GM04504 (cell line): Measurements from ENCODE around the gene LY6G5C.

Experiments
- DNase-seq: peaks from one replicate; pipeline ENCODE4 v3.0.0-alpha.2; 2012; ENCODE audit warnings: low read depth

LY6G5C gene

DNA sequence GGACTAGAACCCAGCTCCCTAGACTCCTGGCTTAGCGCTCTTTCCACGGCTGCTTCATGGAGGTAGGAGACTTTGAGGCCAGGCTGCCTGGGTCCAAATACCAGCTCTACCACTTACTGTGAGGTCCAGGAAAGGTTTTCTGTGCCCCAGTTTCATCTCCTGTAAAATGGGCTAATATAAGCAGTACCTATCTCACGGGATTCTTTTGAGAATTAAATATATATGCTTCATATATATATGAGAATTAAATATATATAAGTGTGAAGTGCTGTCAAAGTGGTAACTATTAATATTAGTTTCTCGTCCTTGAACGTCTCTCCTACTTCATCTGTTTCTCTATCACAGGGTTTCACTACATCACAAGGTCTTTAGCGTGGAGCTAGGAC, 10.2 kb upstream of the LY6G5C start:
- DNase-seq: no peak

DNA sequence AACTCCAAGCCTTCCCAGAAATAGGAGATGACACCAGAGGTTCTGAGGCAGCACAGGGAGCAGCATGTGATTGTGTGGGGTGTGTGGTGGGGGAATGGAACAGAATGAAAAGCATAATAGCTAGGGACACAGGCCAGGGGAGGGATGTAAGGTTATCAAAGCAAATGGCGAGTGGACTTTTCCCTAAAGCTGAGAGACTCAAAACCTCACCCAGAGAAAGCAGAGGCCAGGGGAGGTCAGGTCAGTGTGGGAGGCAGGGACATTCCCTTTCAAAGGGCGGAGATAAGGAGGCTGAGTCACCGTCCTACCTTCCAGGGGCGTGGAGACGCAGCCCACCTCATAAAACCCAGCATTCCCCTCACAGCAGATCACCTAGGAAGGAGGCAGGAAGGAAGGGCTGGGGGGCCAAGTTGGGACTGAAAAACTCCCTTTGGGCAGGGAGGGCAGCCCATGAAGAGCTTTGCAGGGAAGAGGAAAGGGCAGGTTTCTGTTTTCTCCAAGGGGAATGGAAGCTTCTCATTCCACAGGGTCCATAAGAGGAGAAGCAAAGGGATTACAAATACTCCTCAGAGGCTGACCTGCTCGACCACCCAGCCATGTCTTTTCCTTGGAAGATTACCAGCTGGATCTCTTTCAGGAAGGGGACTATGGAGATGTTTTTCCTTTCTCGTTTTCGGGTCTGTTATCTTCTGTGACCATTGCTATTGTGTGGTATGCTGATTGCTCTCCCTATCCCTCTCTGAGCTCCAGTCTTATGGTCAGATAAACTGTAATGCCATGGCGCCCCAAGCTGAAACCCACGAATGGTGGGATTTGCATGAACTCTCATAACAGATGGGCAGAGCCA, 9.6 kb upstream of the LY6G5C start:
- DNase-seq: no peak

DNA sequence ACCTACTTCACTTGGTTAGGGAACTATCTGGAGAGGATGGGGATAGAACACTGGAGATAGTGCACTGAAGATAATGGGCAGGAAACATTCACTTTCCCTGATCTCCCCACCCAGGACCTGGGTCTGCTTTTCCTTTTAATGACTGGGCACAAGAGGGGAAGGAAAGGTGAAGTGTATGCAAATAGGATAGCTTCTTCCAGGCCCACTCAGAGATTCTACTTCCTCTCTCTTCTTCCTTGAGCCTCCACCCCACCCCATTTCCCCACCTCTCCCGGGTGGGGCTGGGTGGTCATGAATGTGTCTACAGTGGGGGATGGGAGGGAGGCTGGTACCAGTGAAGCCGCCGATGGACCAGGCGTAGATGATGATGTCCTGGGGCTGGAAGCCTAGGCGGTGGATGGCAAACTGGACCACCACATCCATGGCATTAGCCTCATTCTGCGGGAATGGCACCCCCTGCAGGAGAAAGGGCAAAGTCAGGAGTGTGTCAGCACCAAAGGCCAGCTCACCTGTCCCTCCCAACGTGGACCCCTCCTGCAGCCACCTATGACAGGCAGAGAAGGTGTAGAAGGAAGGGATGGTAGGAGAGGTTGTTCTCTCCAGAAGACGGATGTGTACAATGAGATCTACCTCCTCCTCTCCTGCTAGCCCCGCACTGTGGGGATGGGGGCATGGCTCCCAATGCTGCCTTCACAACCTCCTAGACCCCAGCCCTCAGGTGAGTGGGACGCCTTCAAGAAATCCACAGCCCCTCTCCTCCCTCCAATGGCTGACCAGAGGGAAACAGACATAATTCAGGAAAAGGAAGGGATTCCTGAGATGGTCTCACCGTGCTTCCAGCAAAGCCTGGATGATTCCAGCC, 8.6 kb upstream of the LY6G5C start:
- DNase-seq: no peak

DNA sequence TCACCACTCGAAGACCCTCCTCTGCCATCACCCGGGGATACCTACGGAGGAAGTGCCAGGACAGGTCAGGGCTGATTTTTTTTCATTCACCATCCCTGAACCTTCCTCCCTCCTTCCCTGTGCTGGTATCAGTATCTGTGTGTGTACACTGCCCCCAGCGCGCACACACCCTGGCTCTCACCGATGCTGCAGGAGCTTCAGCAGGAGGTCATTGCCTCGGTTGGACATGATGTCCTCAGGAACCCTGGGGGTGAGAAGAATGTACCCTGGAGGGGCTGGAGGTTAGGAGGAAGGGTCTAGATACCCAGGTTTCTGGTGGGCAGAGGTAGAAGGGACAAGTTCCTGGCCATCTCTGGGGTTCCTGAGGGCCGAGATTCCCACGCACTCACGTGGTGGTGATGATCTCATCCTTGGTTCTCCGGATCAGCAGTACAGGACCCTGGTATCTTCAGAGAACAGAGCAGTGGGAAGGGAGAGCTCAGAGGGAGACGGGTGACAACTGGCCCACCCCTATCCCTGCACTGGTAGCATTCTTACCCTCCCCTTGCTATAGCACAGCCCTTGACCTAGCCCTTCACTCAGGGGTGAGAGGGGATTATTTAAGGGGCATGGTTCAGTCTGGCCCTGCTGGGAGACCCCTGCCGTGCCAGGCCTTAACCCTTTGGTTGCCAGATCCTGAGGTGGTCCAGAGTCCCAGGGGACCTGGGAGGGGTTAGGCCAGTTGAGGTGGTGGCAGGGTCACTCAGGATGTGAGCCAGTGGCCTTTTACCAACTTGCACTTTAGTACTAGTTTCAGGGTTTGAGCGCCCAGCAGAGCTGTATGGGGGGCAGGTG, 7.2 kb upstream of the LY6G5C start:
- DNase-seq: no peak

DNA sequence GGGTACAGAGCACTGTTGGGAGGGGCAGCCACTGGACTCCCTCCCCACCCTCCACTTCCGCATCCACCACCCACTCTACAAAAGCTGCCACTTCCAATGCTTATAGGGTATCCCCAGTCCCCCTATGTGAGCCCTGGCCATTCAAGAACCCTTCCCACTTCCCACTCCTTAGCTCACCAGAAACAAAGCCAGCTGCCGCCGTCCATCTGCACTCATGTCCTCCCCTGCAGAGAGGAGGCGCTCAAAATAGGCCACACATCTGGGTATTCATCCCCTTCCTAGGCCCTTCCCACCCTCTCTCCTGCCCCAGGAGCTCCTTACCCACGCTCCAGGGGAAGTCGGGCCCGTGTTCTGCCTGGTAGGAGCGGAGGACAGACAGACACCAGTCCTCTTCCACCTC, 6.5 kb upstream of the LY6G5C start:
- no peak for DNase-seq

DNA sequence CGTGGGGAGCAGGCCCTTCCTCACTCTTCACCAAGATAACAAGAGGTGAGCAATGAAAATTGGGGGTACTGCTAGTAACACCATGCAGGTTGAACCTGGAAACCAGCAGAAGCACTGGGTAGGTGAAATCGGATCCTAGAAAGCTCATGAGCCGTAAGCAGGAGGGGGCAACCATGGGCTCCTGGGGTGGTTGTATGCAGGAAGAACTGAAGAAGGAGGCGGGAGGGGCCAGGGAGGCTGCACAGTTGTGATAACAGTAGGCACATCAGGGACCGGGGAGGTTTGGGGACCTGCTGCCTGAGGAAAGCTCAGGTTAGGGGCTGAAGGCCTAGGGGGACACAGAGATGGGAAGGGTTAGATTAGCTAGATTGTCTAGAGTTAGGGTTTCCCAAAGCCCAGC, 5.6 kb upstream of the LY6G5C start:
- DNase-seq: no peak

DNA sequence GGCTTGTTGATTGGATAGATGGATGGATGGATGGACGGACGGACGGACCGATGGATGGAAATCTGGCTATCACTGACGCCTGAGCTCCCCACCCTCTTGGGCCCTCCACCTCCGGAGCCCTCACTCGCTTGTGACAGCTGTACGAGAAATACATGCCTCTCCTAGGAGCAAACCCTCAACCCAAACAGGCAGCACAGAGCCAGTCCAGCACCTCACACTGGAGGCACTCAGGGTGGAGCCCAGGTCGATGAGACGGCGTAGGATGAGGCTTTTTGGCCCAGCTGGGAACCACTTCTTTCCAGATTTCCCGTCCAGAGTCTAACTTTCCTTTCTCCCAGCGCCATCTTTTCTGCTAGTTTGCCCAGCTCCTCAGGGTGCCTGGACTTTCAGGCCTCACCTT, 2.7 kb upstream of the LY6G5C start:
- DNase-seq: no peak

DNA sequence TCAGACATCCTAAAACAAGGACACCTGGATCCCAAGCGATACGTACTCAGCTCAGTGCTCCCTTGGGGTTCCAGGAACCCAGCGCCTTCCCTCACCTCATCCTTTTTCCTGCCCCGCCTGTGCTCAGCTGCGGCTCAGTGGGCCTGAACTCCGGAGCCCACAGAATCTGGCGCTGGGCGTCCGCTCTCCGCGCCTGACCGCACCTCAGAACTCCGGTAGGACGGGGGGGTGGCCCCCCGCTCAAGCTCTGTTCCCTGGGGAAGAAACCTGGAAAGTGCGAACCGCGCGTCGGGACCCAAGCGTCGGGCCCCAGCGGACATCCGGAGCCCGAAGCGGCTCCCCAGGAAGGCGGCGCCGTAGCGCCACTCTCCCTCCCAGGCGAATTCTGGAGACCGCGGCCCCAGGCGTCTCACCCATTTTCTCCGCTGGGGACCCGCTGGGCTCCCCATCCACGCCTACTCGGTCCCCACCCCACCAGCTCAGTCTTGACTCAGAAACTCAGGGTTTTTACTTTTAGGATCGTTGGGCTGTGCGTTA, 336 bp upstream of the LY6G5C start:
- DNase-seq: no peak

DNA sequence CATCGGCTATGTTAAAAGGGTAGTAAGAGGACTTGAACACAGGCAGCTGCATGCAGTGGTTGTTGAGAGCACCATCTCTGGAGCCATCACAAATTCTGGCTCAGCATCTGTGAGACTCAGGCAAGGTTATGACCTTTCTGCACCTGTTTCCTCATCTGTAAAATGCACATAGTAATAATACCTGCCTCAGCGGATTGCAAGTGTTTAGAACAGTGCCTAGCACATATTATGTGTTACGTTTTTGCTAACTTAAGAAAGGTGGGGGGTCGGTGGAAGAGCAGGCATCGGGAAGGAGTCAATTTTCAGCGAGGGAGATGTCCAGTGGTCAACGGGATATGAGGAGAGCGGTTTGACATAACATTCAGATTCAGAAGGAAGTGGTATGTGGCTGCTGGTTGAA, 2.9 kb downstream of the LY6G5C start:
- no peak for DNase-seq

DNA sequence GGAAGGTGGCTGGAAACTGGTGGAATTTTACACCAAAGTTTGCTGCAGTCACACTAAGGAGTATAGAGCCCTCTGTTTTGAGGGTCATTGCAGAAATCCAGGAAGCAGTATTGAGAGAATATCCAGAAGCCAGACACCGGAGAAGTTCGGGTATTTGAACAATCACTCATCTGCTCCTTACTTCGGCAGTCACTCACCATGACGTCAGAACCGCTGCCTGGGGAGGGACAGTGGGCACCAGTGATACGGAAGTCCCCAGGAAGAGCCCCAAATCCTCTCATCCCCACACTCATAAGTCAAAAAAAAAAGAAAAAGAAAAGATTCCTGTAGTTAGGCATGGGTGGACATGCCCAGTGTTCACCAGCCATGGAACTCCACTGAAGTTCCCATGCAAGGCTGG, 4.0 kb downstream of the LY6G5C start:
- DNase-seq: no peak

DNA sequence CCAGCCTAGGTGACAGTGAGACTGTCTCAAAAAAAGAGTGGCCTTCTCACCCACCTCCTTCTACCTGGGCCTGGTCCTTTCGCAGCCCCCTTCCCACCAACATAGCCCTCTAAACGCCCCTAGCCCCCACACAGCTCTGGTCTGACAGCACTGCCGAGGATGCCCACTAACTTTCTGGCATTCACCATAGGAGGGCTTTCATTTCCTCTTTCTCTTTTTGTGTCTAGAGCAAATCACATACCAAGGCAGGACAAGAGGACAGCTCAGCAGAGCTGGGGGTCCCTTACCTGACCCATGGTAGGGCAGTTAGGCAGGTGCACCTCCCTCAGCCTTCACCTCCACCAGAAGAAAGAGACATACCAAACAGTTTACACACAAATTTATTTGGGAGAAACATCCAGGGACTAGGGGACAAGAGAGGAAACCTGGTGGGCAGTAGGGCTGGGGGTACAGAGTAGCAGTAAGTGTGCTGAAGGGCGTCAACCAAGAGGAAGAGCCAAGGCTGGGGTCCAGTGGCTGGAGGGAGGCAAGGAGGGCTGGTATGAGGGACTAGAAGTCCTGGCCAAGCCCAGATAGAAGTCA, 4.5 kb downstream of the LY6G5C start:
- no peak for DNase-seq

DNA sequence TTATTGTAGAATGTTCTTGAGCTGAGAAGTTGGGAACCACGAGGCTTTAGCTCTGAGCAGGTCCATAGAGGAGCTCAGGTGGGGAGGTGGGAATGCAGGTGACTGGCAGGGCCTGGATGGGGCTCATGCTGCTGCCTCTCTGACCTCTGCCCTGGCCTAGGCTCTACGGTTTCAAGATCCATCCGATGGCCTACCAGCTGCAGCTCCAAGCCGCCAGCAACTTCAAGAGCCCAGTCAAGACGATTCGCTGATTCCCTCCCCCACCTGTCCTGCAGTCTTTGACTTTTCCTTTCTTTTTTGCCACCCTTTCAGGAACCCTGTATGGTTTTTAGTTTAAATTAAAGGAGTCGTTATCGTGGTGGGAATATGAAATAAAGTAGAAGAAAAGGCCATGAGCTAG, 11.2 kb downstream of the LY6G5C start, which contains the start of gene LY6G5B:
Gene LY6G5B, plus strand, starts transcription at position 301 of the 400 bp plus-strand sequence. CDS start 975 bp downstream, outside the sequence.
- no peak for DNase-seq

DNA sequence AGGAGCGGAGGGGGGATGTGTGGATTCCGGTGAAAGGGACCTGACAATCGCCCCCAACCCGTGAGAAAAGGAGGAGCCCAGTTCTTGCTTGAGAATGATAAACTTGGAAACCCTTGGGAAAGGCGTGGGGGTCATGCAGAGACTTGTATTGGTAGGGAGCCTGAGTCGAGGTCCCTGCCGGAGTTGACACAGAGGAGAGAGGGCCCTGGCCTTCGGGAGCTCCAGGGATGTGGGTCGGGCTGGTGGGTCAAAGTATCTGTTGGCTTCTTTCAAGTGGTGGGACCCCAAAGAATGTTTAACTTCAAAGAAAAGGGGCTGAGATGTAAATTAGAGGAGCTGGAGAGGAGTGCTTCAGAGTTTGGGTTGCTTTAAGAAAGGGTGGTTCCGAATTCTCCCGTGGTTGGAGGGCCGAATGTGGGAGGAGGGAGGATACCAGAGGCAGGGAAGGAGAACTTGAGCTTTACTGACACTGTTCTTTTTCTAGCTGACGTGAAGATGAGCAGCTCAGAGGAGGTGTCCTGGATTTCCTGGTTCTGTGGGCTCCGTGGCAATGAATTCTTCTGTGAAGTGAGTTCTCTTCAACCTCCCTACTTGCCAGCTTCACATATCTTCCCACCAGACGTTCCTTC, 14.4 kb downstream of the LY6G5C start:
- no peak for DNase-seq

DNA sequence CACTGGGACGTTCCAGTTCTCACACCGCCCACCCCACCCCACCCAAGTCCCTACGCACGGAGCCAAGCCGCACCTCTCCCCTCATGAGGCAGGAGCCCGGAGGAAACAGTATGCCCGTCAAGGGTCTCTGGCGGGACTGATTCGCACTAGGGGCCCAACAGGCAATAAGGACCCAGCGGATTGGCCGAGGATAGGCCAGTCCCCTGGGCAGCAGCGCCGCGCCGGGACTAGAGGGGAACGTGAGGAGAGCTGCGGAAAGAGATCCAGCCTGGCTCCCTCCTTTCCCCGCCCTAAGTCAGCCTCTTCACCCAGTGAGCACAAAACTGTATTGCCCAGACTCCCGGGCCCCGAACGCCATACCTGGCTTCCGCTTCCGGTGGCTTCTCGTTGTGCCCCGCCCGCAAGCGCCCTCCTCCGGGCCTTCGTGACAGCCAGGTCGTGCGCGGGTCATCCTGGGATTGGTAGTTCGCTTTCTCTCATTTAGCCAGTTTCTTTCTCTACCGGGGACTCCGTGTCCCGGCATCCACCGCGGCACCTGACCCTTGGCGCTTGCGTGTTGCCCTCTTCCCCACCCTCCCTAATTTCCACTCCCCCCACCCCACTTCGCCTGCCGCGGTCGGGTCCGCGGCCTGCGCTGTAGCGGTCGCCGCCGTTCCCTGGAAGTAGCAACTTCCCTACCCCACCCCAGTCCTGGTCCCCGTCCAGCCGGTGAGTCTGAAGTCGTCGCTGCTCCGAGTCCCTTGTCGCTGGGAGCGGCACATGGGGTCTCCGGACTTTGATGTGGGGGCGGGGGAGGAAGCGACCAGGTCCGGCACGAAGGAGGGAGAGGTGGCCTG, 15.1 kb downstream of the LY6G5C start, which contains the start of gene CSNK2B:
Gene CSNK2B, plus strand, starts transcription at position 580 of the 836 bp plus-strand sequence. CDS start 752 bp downstream, outside the sequence.
- DNase-seq: peak; percentile 93

DNA sequence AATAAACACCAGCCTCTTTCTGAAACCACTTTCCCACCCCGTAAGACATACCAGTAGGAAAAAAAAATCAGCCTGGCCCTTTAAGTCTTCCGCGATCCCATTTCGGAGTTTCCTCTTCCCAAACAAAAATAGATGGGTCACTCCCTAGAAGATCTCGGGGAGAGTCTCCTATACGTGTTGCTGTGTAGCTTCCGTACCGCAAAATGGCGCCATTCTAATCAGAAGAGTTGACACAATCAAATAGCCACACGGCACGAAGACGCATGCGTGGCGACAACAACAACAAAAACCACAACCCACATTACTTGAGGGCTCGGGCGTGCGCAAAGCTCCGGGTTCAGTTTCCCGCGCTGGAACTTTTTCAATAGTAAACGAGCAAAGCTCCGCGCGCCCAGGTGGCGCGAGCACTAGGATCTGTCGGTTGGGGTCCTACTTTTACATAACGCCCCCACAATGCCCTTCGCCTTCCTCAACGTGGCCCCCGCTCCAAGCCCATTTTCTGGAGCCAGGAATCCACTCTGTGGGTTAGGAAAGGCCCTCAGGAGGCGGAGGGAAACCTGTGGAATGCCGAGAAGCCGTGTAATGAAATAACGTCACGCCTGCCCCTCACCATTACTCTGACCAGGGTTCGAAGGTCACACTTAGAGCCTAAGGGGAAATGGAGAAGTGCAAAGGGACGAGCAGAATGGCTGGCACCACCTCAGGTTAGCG, 15.9 kb downstream of the LY6G5C start, which contains the start of gene GPANK1:
Gene GPANK1, minus strand, starts transcription at position 208 of the 711 bp plus-strand sequence. CDS start 519 bp downstream, outside the sequence.
- DNase-seq: peak; percentile 89

DNA sequence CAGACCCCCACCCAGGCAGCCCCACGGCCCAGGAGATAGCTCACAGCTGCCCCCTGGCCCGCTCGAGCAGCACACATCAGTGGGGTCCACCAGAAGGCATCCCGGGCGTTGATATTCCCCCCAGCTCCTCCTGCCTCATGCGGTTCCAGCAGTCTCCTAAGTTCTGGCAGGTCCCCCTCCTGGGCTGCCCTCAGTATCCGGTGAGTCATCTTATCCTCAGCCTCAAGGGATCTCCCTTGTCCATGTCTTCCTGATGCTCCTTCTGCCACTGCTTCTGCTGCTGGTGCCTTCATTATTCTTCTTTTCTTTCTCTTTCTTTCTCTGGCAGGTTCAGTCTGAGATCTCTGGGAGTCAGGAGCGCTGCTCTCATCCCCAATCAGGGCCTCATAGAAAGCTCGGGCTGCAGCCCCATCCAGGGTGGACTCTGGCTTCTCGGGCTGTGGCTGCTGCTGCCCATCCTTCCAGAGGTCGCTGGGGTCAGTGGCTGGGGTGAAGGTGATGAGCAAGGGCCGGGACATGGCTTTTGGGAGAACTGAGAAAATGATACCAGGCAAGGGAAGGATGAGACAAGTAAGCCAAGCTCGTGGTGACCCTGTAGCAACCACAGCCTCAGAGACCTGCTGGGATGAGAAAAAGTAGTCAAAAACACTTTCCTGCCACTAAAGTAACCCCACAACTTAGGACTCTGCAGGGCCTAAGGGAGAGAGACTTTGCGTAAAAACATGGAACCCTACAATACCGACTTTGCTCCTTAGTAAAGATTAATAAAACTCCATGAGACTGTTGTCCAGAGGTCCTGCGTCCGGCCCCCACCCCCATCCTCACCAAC, 16.7 kb downstream of the LY6G5C start:
- peak; percentile 63 for DNase-seq

DNA sequence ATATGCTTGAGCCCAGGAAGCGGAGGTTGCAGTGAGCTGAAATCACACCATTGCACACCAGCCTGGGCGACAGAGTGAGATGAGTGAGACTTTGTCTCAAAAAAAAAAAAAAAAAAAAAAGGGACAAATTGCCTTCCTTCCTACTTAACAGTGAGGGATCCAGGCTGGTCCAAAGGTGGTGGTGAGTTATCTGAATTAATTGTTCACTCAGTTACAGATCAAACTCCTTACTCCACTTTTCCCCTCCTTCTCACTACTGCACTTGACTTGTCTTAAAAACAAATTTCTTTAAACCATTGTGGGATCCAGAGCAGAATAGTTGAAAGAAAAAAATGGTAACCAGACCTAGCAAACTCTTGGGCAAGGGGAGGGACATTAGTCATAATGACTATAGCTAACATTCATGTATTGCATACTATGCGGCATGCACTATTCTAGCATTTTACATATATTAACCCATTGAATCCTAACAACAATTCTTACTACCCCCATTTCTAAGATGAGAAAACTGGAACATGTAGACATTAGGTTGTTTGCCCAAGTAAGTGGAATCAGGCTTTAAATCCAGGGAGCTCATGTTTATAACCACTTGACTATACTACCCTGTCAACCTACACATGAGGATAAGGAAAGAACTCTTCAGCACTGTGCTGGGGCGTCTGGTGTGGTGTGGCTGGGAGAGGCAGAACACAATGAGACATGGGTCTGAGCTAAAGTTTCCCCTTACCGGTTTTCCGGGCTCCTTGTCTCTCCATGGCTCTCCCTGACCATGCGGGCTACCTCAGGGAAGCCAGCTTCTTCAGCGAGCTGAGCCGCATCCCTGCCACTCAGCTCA, 17.5 kb downstream of the LY6G5C start:
- no peak for DNase-seq
